A673 (cell line): ENCODE data around the gene OTUD6A. TPM values are rescaled to one million over a fixed set of nuclear protein-coding genes. Genes with fewer than 3 reads are reported as not detected.

Experiments
- BruUV-seq: library from RNA; stranded (reverse); fragments of 400-500 nt; replicated peaks from 2 replicates; lab custom pipeline; 2021; lab: Mats Ljungman, UMichigan
- CTCF ChIA-PET: fragments of 300-600 bp; sonication (Branson Sonifier 250); formaldehyde crosslinking; loops from one replicate; lab custom pipeline; 2022; ENCODE audit warnings: antibody characterized with exemption; lab: Charles Lee
- POLR2A ChIA-PET: fragments of 300-600 bp; sonication (Branson Sonifier 250); formaldehyde crosslinking; loops from one replicate; lab custom pipeline; 2022; ENCODE audit warnings: antibody characterized with exemption; ENCODE audit not compliant: low non-redundant PET; lab: Charles Lee
- DNase-seq: peaks from one replicate; pipeline ENCODE4 v3.0.0-alpha.2; 2015; ENCODE audit warnings: low spot score
- H3K27ac ChIP-seq: fragments of 200-600 bp; sonication (generic); 2 replicates; pipeline ENCODE4 v1.5.1; 2016; ENCODE audit warnings: mixed run types, low read depth, mild to moderate bottlenecking, mixed read lengths, antibody characterized with exemption, low read length; ENCODE audit not compliant: poor library complexity, severe bottlenecking
- H3K27me3 ChIP-seq: fragments of 200-600 bp; sonication (generic); replicated peaks from 2 replicates; pipeline ENCODE4 v1.6.1; 2017; ENCODE audit warnings: mixed run types, low read depth, mild to moderate bottlenecking, mixed read lengths, antibody characterized with exemption, low read length; ENCODE audit not compliant: insufficient read depth, poor library complexity
- H3K36me3 ChIP-seq: fragments of 200-600 bp; sonication (generic); 2 replicates; pipeline ENCODE4 v1.6.1; 2016; ENCODE audit warnings: mixed run types, mild to moderate bottlenecking, mixed read lengths, antibody characterized with exemption, low read length; ENCODE audit not compliant: insufficient read depth, poor library complexity, severe bottlenecking
- H3K4me1 ChIP-seq: fragments of 200-600 bp; sonication (generic); 2 replicates; pipeline ENCODE4 v1.6.1; 2017; ENCODE audit warnings: mixed run types, mild to moderate bottlenecking, mixed read lengths, antibody characterized with exemption, low read length; ENCODE audit not compliant: insufficient read depth, poor library complexity, severe bottlenecking
- H3K4me3 ChIP-seq: fragments of 200-600 bp; sonication (generic); 2 replicates; pipeline ENCODE4 v1.5.1; 2016; ENCODE audit warnings: low read depth, mixed run types, mild to moderate bottlenecking, mixed read lengths, low read length; ENCODE audit not compliant: poor library complexity, severe bottlenecking
- H3K9me3 ChIP-seq: fragments of 200-600 bp; sonication (generic); 2 replicates; pipeline ENCODE4 v1.6.1; 2016; ENCODE audit warnings: mixed run types, low read depth, mild to moderate bottlenecking, mixed read lengths, antibody characterized with exemption, low read length; ENCODE audit not compliant: poor library complexity, severe bottlenecking
- CTCF ChIP-seq: fragments of 300-800, 200-600 bp; sonication (generic); conservative IDR thresholded peaks from 2 replicates; pipeline ENCODE4 v1.5.1; 2017; ENCODE audit warnings: low read depth, mild to moderate bottlenecking, antibody characterized with exemption, low read length, moderate library complexity, mixed read lengths
- EZH2 ChIP-seq: fragments of 200-600 bp; sonication (generic); IDR thresholded peaks from 2 replicates; pipeline ENCODE4 v1.6.1; 2017; ENCODE audit warnings: borderline replicate concordance, low read depth, mild to moderate bottlenecking, mixed read lengths, antibody characterized with exemption, low read length; ENCODE audit not compliant: poor library complexity, severe bottlenecking
- intact Hi-C: fragments of 100-400 bp; cut with micrococcal nuclease; formaldehyde crosslinking; loops from one replicate; pipeline ENCODE4 v1.10.0; 2022; ENCODE audit not compliant: unreplicated experiment
- total RNA-seq: library from RNA; stranded (reverse); gene quantifications from 2 replicates; pipeline ENCODE4 v1.2.3, GENCODE V29; 2021

OTUD6A gene
- total RNA-seq, 1 experiment from 2014 or later = not detected

GRCh38 chrX:70030301-70030767, 31.9 kb upstream of the OTUD6A start:
- Histone ChIP-seq H3K4me1 (no peaks in the 10 kb centered on the region), H3K27me3 (no peaks in the 10 kb centered on the region), H3K36me3 (no peaks in the 10 kb centered on the region), H3K27ac (no peak overlapping the region), H3K9me3 (no peaks in the 10 kb centered on the region), H3K4me3 (no peak overlapping the region)
- peak; percentile 75 for DNase-seq
- TF ChIP-seq CTCF (peak; percentile 86), EZH2 (no peak)
- BruUV-seq = no TSS peak
- ChIA-PET POLR2A (no interaction called here), CTCF (interaction anchor here (0.6 to 1.2 kb wide), 4 partner anchors 19 to 492 kb away, joined by 3 to 5 read pairs (median 4); no protein-coding TSS in a partner anchor)
- intact Hi-C loops = loop anchor here (1.0 to 10.0 kb wide), 2 partner anchors 492 to 606 kb away; no protein-coding TSS in a partner anchor

- CTCF ChIA-PET = no interaction called here
- Histone ChIP-seq H3K4me3 (no peak overlapping the region), H3K9me3 (no peaks in the 10 kb centered on the region), H3K27me3 (no peaks in the 10 kb centered on the region), H3K27ac (no peak overlapping the region), H3K36me3 (no peaks in the 10 kb centered on the region), H3K4me1 (no peaks in the 10 kb centered on the region)
- TF ChIP-seq EZH2 (no peak), CTCF (no peak)
- BruUV-seq = no TSS peak
- intact Hi-C loops = loop anchor here (1.0 to 10.0 kb wide), 2 partner anchors 65 to 608 kb away; no protein-coding TSS in a partner anchor
- DNase-seq = no peak
- POLR2A ChIA-PET = no interaction called here
Measured at GRCh38 chrX:70032792-70033191, 29.5 kb upstream of the OTUD6A start.

- TF ChIP-seq CTCF (peak; percentile 73), EZH2 (no peak)
- no peaks in the 10 kb centered on the region for H3K4me1 ChIP-seq
- ChIA-PET POLR2A (no interaction called here), CTCF (interaction anchor here (0.7 to 1.0 kb wide), 2 partner anchors 63 to 99 kb away, joined by 4 read pairs; no protein-coding TSS in a partner anchor)
- H3K9me3 ChIP-seq = no peaks in the 10 kb centered on the region
- no peaks in the 10 kb centered on the region for H3K36me3 ChIP-seq
- intact Hi-C loops = loop anchor here (1.0 to 10.0 kb wide), 2 partner anchors 64 to 609 kb away; no protein-coding TSS in a partner anchor
- no peak overlapping the region for H3K4me3 ChIP-seq
- BruUV-seq = no TSS peak
- no peak overlapping the region for H3K27ac ChIP-seq
- no peaks in the 10 kb centered on the region for H3K27me3 ChIP-seq
- peak; percentile 52 for DNase-seq
Measured at GRCh38 chrX:70033348-70034051, 28.8 kb upstream of the OTUD6A start.
